ENCODE results near the gene CENPQ. TPM values are rescaled to one million over a fixed set of nuclear protein-coding genes. Genes with fewer than 3 reads are reported as not detected.

The CENPQ gene
- total and polyA plus RNA-seq, 2 of the 13 experiments (the other 11 are each of a cell fraction or from before 2014, with no cell fraction given) = 9.1 to 20.1 TPM

DNA sequence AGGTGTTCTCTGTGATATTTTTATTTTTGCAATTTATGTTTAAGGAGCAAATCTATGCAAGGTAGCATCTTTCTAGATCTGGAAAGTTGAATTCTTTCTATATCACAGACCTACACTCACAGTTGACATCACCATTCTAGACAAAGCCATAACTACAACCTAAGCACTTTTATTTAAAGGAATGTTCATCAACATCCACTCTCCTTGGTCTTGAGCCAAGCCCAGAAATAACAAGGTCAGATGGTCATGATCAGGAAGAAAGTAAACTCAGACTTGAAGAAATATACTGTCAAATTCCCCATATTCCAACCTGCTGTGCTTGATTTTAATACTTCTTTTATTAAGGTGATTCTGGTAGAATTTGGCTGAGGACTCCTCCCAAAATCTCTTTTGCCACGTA is 32.3 kb upstream of the CENPQ start:
- H3K4me3 ChIP-seq (replicated peaks in 1 of 3; ENCODE audit: insufficient read depth in 1 of 3, low read depth in 2 of 3, low read length in 3 of 3) = no peak overlapping the region
- peaks cover 6 to 9% of the 10 kb centered on the region in 2 experiments; a peak in 4 of 5 replicates for H3K36me3 ChIP-seq (replicated peaks in 1 of 2; ENCODE audit: control insufficient read depth in 1 of 2, insufficient read depth in 2 of 2, low read length in 2 of 2)
- H3K9ac ChIP-seq (ENCODE audit: insufficient read depth, low read depth, low read length) = no peak overlapping the region
- FAIRE-seq (no peak), DNase-seq (ENCODE audit: low spot score) (no peak), ATAC-seq (no peak)
- H3K79me2 ChIP-seq (ENCODE audit: insufficient read depth, low read length) = no peaks in the 10 kb centered on the region
- BruUV-seq (replicated peaks) = no TSS peak
- POLR2A ChIA-PET = no interaction called here
- H3K9me3 ChIP-seq (ENCODE audit: low read length) = no peaks in the 10 kb centered on the region
- in situ Hi-C loops (cut with HindIII; ENCODE audit: extremely low pct_ligation_motif_present, low pct_unique_long_range_greater_than_20kb) (no loop called here), intact Hi-C loops (cut with micrococcal nuclease; ENCODE audit: unreplicated experiment) (no loop called here)
- H3K27me3 ChIP-seq (ENCODE audit: control insufficient read depth in 1 of 2, insufficient read depth in 2 of 2, low read length in 2 of 2) = no peaks in the 10 kb centered on the region
- no peak for TF ChIP-seq ZNF292 (CRISPR knock-in tag; IDR thresholded peaks at IDR 0.05; ENCODE audit: borderline replicate concordance, low read depth)
- no peak for TF ChIP-seq SP4 (CRISPR knock-in tag; IDR thresholded peaks at IDR 0.05)
- TF ChIP-seq MAFK (conservative IDR thresholded peaks at IDR 0.05 in 1 of 2, IDR thresholded peaks at IDR 0.05 in 1 of 2; ENCODE audit: low read length in 2 of 2) = peak in 1 of 2 experiments; percentile 49; a peak in 1 of 4 replicates
- WGBS (ENCODE audit: low lambda C conversion rate) = 97% methylated on average over 1 of the region's 1 CpG
- H4K20me1 ChIP-seq (ENCODE audit: insufficient read depth, low read length) = no peaks in the 10 kb centered on the region
- CTCF ChIA-PET (ENCODE audit: low intra/inter-chr PET ratio, low total read pairs) = no interaction called here
- H3K4me2 ChIP-seq (ENCODE audit: low read depth, low read length) = no peak overlapping the region
- no peak overlapping the region for H2AFZ ChIP-seq (ENCODE audit: low read length)
- H3K4me1 ChIP-seq (ENCODE audit: insufficient read depth, low read length) = no peaks in the 10 kb centered on the region
- no peak overlapping the region for H3K27ac ChIP-seq (ENCODE audit: extremely low read length, insufficient read depth, low read length)

DNA sequence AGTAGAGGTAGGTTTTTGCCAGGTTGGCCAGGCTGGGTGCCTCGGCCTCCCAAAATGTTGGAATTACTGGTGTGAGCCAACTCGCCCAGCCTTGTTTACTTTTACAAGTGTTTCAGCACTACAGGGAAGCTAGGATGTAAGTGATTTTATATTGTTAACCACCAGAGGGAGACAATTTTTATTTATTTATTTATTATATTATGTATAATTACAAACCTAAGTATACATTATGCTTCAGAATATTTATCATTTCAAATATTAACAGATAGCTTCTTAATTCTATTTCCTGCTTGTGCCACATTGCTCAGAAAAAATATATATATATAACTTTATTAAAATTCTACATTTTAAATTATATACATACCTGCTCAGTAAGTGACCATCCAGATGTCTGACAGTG is 9.9 kb upstream of the CENPQ start:
- intact Hi-C loops (cut with micrococcal nuclease; ENCODE audit: unreplicated experiment) (loop anchor here (1.0 to 2.0 kb wide), 2 partner anchors 70 to 154 kb away; no protein-coding TSS in a partner anchor), in situ Hi-C loops (cut with HindIII; ENCODE audit: extremely low pct_ligation_motif_present, low pct_unique_long_range_greater_than_20kb) (no loop called here)
- FAIRE-seq = no peak
- 94% methylated on average over 2 of the region's 2 CpGs for WGBS (ENCODE audit: low lambda C conversion rate)
- no TSS peak for BruUV-seq (replicated peaks)
- Histone ChIP-seq H3K27ac (ENCODE audit: extremely low read length, insufficient read depth, low read length) (no peak overlapping the region), H3K4me2 (ENCODE audit: low read depth, low read length) (no peak overlapping the region), H3K9me3 (ENCODE audit: low read length) (no peaks in the 10 kb centered on the region), H3K79me2 (ENCODE audit: insufficient read depth, low read length) (no peaks in the 10 kb centered on the region), H3K4me3 (replicated peaks in 1 of 3; ENCODE audit: insufficient read depth in 1 of 3, low read depth in 2 of 3, low read length in 3 of 3) (no peak overlapping the region), H4K20me1 (ENCODE audit: insufficient read depth, low read length) (no peaks in the 10 kb centered on the region), H3K36me3 (replicated peaks in 1 of 2; ENCODE audit: control insufficient read depth in 1 of 2, insufficient read depth in 2 of 2, low read length in 2 of 2) (peaks cover 4 to 35% of the 10 kb centered on the region in 2 experiments), H3K9ac (ENCODE audit: insufficient read depth, low read depth, low read length) (no peak overlapping the region), H3K27me3 (ENCODE audit: control insufficient read depth in 1 of 2, insufficient read depth in 2 of 2, low read length in 2 of 2) (no peaks in the 10 kb centered on the region), H2AFZ (ENCODE audit: low read length) (no peak overlapping the region), H3K4me1 (ENCODE audit: insufficient read depth, low read length) (no peaks in the 10 kb centered on the region)
- ATAC-seq = peak; percentile 60; the same call in 2 of the 3 replicates
- no peak for TF ChIP-seq NR1H2 (CRISPR knock-in tag; IDR thresholded peaks at IDR 0.05; ENCODE audit: borderline replicate concordance, low read depth)
- TF ChIP-seq SMAD1 (CRISPR knock-in tag; IDR thresholded peaks at IDR 0.05; ENCODE audit: borderline replicate concordance, low read depth) = no peak
- TF ChIP-seq, protein P1, sequence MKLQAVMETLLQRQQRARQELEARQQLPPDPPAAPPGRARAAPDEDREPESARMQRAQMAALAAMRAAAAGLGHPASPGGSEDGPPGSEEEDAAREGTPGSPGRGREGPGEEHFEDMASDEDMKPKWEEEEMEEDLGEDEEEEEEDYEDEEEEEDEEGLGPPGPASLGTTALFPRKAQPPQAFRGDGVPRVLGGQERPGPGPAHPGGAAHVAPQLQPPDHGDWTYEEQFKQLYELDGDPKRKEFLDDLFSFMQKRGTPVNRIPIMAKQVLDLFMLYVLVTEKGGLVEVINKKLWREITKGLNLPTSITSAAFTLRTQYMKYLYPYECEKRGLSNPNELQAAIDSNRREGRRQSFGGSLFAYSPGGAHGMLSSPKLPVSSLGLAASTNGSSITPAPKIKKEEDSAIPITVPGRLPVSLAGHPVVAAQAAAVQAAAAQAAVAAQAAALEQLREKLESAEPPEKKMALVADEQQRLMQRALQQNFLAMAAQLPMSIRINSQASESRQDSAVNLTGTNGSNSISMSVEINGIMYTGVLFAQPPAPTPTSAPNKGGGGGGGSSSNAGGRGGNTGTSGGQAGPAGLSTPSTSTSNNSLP (IDR thresholded peaks at IDR 0.05; ENCODE audit: low read depth, low read length) = peak; percentile 42; the same call in 1 of the 2 replicates
- TF ChIP-seq, protein P2, sequence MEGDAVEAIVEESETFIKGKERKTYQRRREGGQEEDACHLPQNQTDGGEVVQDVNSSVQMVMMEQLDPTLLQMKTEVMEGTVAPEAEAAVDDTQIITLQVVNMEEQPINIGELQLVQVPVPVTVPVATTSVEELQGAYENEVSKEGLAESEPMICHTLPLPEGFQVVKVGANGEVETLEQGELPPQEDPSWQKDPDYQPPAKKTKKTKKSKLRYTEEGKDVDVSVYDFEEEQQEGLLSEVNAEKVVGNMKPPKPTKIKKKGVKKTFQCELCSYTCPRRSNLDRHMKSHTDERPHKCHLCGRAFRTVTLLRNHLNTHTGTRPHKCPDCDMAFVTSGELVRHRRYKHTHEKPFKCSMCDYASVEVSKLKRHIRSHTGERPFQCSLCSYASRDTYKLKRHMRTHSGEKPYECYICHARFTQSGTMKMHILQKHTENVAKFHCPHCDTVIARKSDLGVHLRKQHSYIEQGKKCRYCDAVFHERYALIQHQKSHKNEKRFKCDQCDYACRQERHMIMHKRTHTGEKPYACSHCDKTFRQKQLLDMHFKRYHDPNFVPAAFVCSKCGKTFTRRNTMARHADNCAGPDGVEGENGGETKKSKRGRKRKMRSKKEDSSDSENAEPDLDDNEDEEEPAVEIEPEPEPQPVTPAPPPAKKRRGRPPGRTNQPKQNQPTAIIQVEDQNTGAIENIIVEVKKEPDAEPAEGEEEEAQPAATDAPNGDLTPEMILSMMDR (CRISPR knock-in tag; IDR thresholded peaks at IDR 0.05) = peak; percentile 21; the same call in 1 of the 2 replicates
- TF ChIP-seq FOXA1 (IDR thresholded peaks at IDR 0.05) = no peak
- TF ChIP-seq FOXA1 (CRISPR knock-in tag; IDR thresholded peaks at IDR 0.05) = peak; percentile 82
- TF ChIP-seq FOXK1 (CRISPR knock-in tag; IDR thresholded peaks at IDR 0.05; ENCODE audit: borderline replicate concordance, low read depth) = peak; percentile 30; the same call in 1 of the 2 replicates
- TF ChIP-seq FOXA3 (CRISPR knock-in tag; IDR thresholded peaks at IDR 0.05) = peak; percentile 74
- ChIA-PET POLR2A (no interaction called here), CTCF (ENCODE audit: low intra/inter-chr PET ratio, low total read pairs) (interaction anchor here (0.6 to 2.3 kb wide), 4 partner anchors 17 to 396 kb away, joined by 3 to 11 read pairs (median 6); no protein-coding TSS in a partner anchor)
- peak; percentile 6 for DNase-seq (ENCODE audit: low spot score)
